ENCODE results near the gene SLC52A3. TPM values are rescaled to one million over a fixed set of nuclear protein-coding genes. Genes with fewer than 3 reads are reported as not detected.
A peak's percentile ranks its signal among the peaks of the same experiment; 100 is the strongest.

The SLC52A3 gene
- total and polyA plus RNA-seq, 2 of the 13 experiments (the other 11 are each of a cell fraction or from before 2014, with no cell fraction given) = 0.03 TPM; not detected in 1

- no peak for FAIRE-seq
These were observed 2.4 kb upstream of the SLC52A3 start for GRCh38 chr20:770691-771090.

DNA sequence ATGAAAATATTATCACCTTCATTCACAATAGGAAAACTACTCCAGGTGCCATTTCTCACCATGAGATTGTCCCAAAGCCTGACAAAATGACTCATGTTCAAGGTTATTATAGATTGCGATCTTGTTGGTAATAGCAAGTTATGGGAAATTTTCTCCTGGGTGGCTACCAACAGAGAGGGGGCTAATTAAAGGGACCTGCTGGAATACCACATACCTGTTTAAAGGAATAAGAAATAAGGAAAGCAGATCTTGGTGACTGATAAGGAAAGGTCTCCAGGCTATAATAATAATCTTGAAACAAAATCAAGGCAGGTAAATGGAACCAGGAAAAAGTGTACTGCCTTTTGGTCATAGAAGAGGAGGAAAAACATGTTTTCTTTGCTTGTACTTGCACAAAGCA is 1.4 kb downstream of the SLC52A3 start:
- no peak for FAIRE-seq
- H3K27ac ChIP-seq (ENCODE audit: extremely low read length, insufficient read depth, low read length) = no peak overlapping the region
- H3K9ac ChIP-seq (ENCODE audit: insufficient read depth, low read depth, low read length) = no peak overlapping the region
- H3K79me2 ChIP-seq (ENCODE audit: insufficient read depth, low read length) = no peaks in the 10 kb centered on the region
- 23% methylated on average over 1 of the region's 1 CpG for WGBS (ENCODE audit: low lambda C conversion rate)
- POLR2A ChIA-PET = no interaction called here
- TF ChIP-seq ZNF549 (CRISPR knock-in tag; IDR thresholded peaks at IDR 0.05) (no peak), ZBTB46 (CRISPR knock-in tag; IDR thresholded peaks at IDR 0.05; ENCODE audit: borderline replicate concordance) (no peak), ZBTB3 (CRISPR knock-in tag; IDR thresholded peaks at IDR 0.05; ENCODE audit: borderline replicate concordance, low read depth) (no peak), ZNF768 (CRISPR knock-in tag; IDR thresholded peaks at IDR 0.05) (no peak), FOXP4 (CRISPR knock-in tag; IDR thresholded peaks at IDR 0.05) (no peak), SIX4 (CRISPR knock-in tag; IDR thresholded peaks at IDR 0.05) (no peak), SAFB2 (CRISPR knock-in tag; IDR thresholded peaks at IDR 0.05; ENCODE audit: borderline replicate concordance, low read depth) (no peak), NBN (conservative IDR thresholded peaks at IDR 0.05) (no peak)
- H3K9me3 ChIP-seq (ENCODE audit: low read length) = no peaks in the 10 kb centered on the region
- no peaks in the 10 kb centered on the region for H3K36me3 ChIP-seq (replicated peaks in 1 of 2; ENCODE audit: control insufficient read depth in 1 of 2, insufficient read depth in 2 of 2, low read length in 2 of 2)
- CTCF ChIA-PET (ENCODE audit: low intra/inter-chr PET ratio, low total read pairs) = no interaction called here
- DNase-seq (ENCODE audit: low spot score) = no peak
- in situ Hi-C loops (cut with HindIII; ENCODE audit: extremely low pct_ligation_motif_present, low pct_unique_long_range_greater_than_20kb) = no loop called here
- H2AFZ ChIP-seq (ENCODE audit: low read length) = no peak overlapping the region
- ATAC-seq = no peak
- H4K20me1 ChIP-seq (ENCODE audit: insufficient read depth, low read length) = no peaks in the 10 kb centered on the region
- peaks cover 6 to 52% of the 10 kb centered on the region in 2 experiments for H3K27me3 ChIP-seq (ENCODE audit: control insufficient read depth in 1 of 2, insufficient read depth in 2 of 2, low read length in 2 of 2)
- intact Hi-C loops (cut with micrococcal nuclease; ENCODE audit: unreplicated experiment) = no loop called here
- 0 out of 2 replicates have a peak, but pooled peaks cover 5% of the 10 kb centered on the region for H3K4me1 ChIP-seq (ENCODE audit: insufficient read depth, low read length)
- no TSS peak for BruUV-seq (replicated peaks)
- H3K4me3 ChIP-seq (replicated peaks in 1 of 3; ENCODE audit: insufficient read depth in 1 of 3, low read depth in 2 of 3, low read length in 3 of 3) = no peak overlapping the region
- H3K4me2 ChIP-seq (ENCODE audit: low read depth, low read length) = no peak overlapping the region

More at GRCh38 chr20:770691-771090, 2.4 kb upstream of the SLC52A3 start:
- ATAC-seq (no peak), DNase-seq (ENCODE audit: low spot score) (no peak)
- intact Hi-C loops (cut with micrococcal nuclease; ENCODE audit: unreplicated experiment) (no loop called here), in situ Hi-C loops (cut with HindIII; ENCODE audit: extremely low pct_ligation_motif_present, low pct_unique_long_range_greater_than_20kb) (no loop called here)
- ChIA-PET CTCF (ENCODE audit: low intra/inter-chr PET ratio, low total read pairs) (no interaction called here), POLR2A (no interaction called here)
- Histone ChIP-seq H3K36me3 (replicated peaks in 1 of 2; ENCODE audit: control insufficient read depth in 1 of 2, insufficient read depth in 2 of 2, low read length in 2 of 2) (no peaks in the 10 kb centered on the region), H3K79me2 (ENCODE audit: insufficient read depth, low read length) (no peaks in the 10 kb centered on the region), H3K4me2 (ENCODE audit: low read depth, low read length) (no peak overlapping the region), H3K4me1 (ENCODE audit: insufficient read depth, low read length) (0 out of 2 replicates have a peak, but pooled peaks cover 5% of the 10 kb centered on the region), H3K27ac (ENCODE audit: extremely low read length, insufficient read depth, low read length) (no peak overlapping the region), H3K9ac (ENCODE audit: insufficient read depth, low read depth, low read length) (no peak overlapping the region), H3K9me3 (ENCODE audit: low read length) (no peaks in the 10 kb centered on the region), H4K20me1 (ENCODE audit: insufficient read depth, low read length) (no peaks in the 10 kb centered on the region), H3K4me3 (replicated peaks in 1 of 3; ENCODE audit: insufficient read depth in 1 of 3, low read depth in 2 of 3, low read length in 3 of 3) (no peak overlapping the region), H3K27me3 (ENCODE audit: control insufficient read depth in 1 of 2, insufficient read depth in 2 of 2, low read length in 2 of 2) (peaks cover 4 to 48% of the 10 kb centered on the region in 2 experiments; a peak in 4 of 5 replicates), H2AFZ (ENCODE audit: low read length) (no peak overlapping the region)
- TF ChIP-seq ZMYM3 (CRISPR knock-in tag; IDR thresholded peaks at IDR 0.05) = 0 out of 2 replicates have a peak, but pooled peaks have one; percentile 16
- no peak for TF ChIP-seq ZNF124 (CRISPR knock-in tag; IDR thresholded peaks at IDR 0.05)
- no TSS peak for BruUV-seq (replicated peaks)
- 21% methylated on average over 2 of the region's 2 CpGs for WGBS (ENCODE audit: low lambda C conversion rate)
